ENCODE results near the gene IKZF5.

Gene IKZF5

GRCh38 chr10:123044391-123044790 is 35.8 kb upstream of the IKZF5 start:
- no peaks in the 10 kb centered on the region for H3K36me3 ChIP-seq (ENCODE audit: control insufficient read depth, low read length)
- H3K27me3 ChIP-seq (ENCODE audit: control insufficient read depth, low read length) = no peaks in the 10 kb centered on the region
- H4K20me1 ChIP-seq (ENCODE audit: control insufficient read depth, insufficient read depth, low read depth, low read length) = no peaks in the 10 kb centered on the region
- no peaks in the 10 kb centered on the region for H3F3A ChIP-seq (ENCODE audit: control insufficient read depth, insufficient read depth)
- H3K9me3 ChIP-seq (ENCODE audit: control insufficient read depth, insufficient read depth, low read length) = no peaks in the 10 kb centered on the region
- H3K27ac ChIP-seq (ENCODE audit: low read depth, low read length) = no peak overlapping the region
- peaks cover 10% of the 10 kb centered on the region for H3K4me1 ChIP-seq (ENCODE audit: control insufficient read depth, low read length)
- TF ChIP-seq CTCF (IDR thresholded peaks at IDR 0.05; ENCODE audit: low read depth, low read length, poor library complexity, severe bottlenecking) (no peak), EZH2phosphoT487 (IDR thresholded peaks at IDR 0.05; ENCODE audit: borderline replicate concordance, low read length) (no peak)
- no peak overlapping the region for H3K4me3 ChIP-seq (ENCODE audit: low read length)
- H3K9me2 ChIP-seq (replicated peaks; ENCODE audit: control insufficient read depth, low read length) = no peaks in the 10 kb centered on the region
- H3K79me2 ChIP-seq (ENCODE audit: control insufficient read depth, low read length) = no peaks in the 10 kb centered on the region
- H3K4me2 ChIP-seq (ENCODE audit: low read length) = no peak overlapping the region

GRCh38 chr10:123043409-123043925 is 34.9 kb upstream of the IKZF5 start:
- no peaks in the 10 kb centered on the region for H3K79me2 ChIP-seq (ENCODE audit: control insufficient read depth, low read length)
- H3K4me1 ChIP-seq (ENCODE audit: control insufficient read depth, low read length) = peaks cover 10% of the 10 kb centered on the region
- H3K27ac ChIP-seq (ENCODE audit: low read depth, low read length) = no peak overlapping the region
- no peaks in the 10 kb centered on the region for H3K36me3 ChIP-seq (ENCODE audit: control insufficient read depth, low read length)
- H3K9me3 ChIP-seq (ENCODE audit: control insufficient read depth, insufficient read depth, low read length) = no peaks in the 10 kb centered on the region
- H3K4me3 ChIP-seq (ENCODE audit: low read length) = no peak overlapping the region
- H3K27me3 ChIP-seq (ENCODE audit: control insufficient read depth, low read length) = no peaks in the 10 kb centered on the region
- no peaks in the 10 kb centered on the region for H3F3A ChIP-seq (ENCODE audit: control insufficient read depth, insufficient read depth)
- H3K9me2 ChIP-seq (replicated peaks; ENCODE audit: control insufficient read depth, low read length) = no peaks in the 10 kb centered on the region
- no peak overlapping the region for H3K4me2 ChIP-seq (ENCODE audit: low read length)
- H4K20me1 ChIP-seq (ENCODE audit: control insufficient read depth, insufficient read depth, low read depth, low read length) = no peaks in the 10 kb centered on the region
- TF ChIP-seq EZH2phosphoT487 (IDR thresholded peaks at IDR 0.05; ENCODE audit: borderline replicate concordance, low read length) = no peak
- peak; percentile 90 for TF ChIP-seq CTCF (IDR thresholded peaks at IDR 0.05; ENCODE audit: low read depth, low read length, poor library complexity, severe bottlenecking)

GRCh38 chr10:123042708-123043408 is 34.3 kb upstream of the IKZF5 start:
- Histone ChIP-seq H3K4me3 (ENCODE audit: low read length) (no peak overlapping the region), H3F3A (ENCODE audit: control insufficient read depth, insufficient read depth) (no peaks in the 10 kb centered on the region), H3K4me1 (ENCODE audit: control insufficient read depth, low read length) (peaks cover 10% of the 10 kb centered on the region), H4K20me1 (ENCODE audit: control insufficient read depth, insufficient read depth, low read depth, low read length) (no peaks in the 10 kb centered on the region), H3K27ac (ENCODE audit: low read depth, low read length) (no peak overlapping the region), H3K36me3 (ENCODE audit: control insufficient read depth, low read length) (no peaks in the 10 kb centered on the region), H3K9me3 (ENCODE audit: control insufficient read depth, insufficient read depth, low read length) (no peaks in the 10 kb centered on the region), H3K27me3 (ENCODE audit: control insufficient read depth, low read length) (no peaks in the 10 kb centered on the region), H3K4me2 (ENCODE audit: low read length) (no peak overlapping the region), H3K79me2 (ENCODE audit: control insufficient read depth, low read length) (no peaks in the 10 kb centered on the region), H3K9me2 (replicated peaks; ENCODE audit: control insufficient read depth, low read length) (no peaks in the 10 kb centered on the region)
- TF ChIP-seq EZH2phosphoT487 (IDR thresholded peaks at IDR 0.05; ENCODE audit: borderline replicate concordance, low read length) (no peak), CTCF (IDR thresholded peaks at IDR 0.05; ENCODE audit: low read depth, low read length, poor library complexity, severe bottlenecking) (no peak)

Data from DOHH2 (cell line).